ENCODE results near the gene STK39. TPM values are rescaled to one million over a fixed set of nuclear protein-coding genes. Genes with fewer than 3 reads are reported as not detected.

Gene STK39
- total RNA-seq, 4 donors from 2014 or later: 18.4 to 65.0 (median 27.1) TPM

- TF ChIP-seq CTCF (IDR thresholded peaks at IDR 0.05): no peak
- DNase-seq (ENCODE audit: low spot score) (no peak), ATAC-seq (ENCODE audit: low FRiP score) (no peak)
Observed at GRCh38 chr2:167953776-167954175, 293.6 kb downstream of the STK39 start.

DNA sequence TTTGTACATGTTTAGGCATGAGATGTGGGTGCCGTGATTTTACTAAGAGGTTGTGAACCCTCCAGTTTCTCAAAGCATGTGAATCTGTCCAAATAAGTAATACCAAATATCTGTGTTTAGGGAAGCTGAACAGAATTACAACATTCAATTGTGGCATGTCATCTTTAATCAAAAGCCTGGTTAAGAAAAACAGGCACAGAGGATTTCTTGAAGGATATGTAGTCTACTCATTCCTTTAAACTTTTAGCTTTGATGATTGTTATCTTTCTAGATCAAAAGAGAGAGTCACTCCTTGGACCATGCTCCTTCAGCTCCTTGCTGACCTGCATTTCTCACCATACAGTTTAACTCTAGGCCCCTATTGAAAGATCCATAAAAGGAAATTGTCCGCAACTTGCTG lies 296.8 kb downstream of the STK39 start:
- DNase-seq (ENCODE audit: low spot score) (no peak), ATAC-seq (ENCODE audit: low FRiP score) (no peak)
- no peak for TF ChIP-seq CTCF (IDR thresholded peaks at IDR 0.05)

- no peak for DNase-seq (ENCODE audit: low spot score)
- TF ChIP-seq CTCF (IDR thresholded peaks at IDR 0.05): no peak
- no peak for ATAC-seq (ENCODE audit: low FRiP score)
Observed at GRCh38 chr2:167946441-167946841, 301.0 kb downstream of the STK39 start.

GRCh38 chr2:167945660-167946368 lies 301.6 kb downstream of the STK39 start:
- ATAC-seq (ENCODE audit: low FRiP score) (no peak), DNase-seq (ENCODE audit: low spot score) (no peak)

GRCh38 chr2:167944825-167945659 lies 302.4 kb downstream of the STK39 start:
- ATAC-seq (ENCODE audit: low FRiP score): no peak
- no peak for TF ChIP-seq CTCF (IDR thresholded peaks at IDR 0.05)

More at GRCh38 chr2:167945660-167946368, 301.6 kb downstream of the STK39 start:
- TF ChIP-seq CTCF (IDR thresholded peaks at IDR 0.05): no peak

DNA sequence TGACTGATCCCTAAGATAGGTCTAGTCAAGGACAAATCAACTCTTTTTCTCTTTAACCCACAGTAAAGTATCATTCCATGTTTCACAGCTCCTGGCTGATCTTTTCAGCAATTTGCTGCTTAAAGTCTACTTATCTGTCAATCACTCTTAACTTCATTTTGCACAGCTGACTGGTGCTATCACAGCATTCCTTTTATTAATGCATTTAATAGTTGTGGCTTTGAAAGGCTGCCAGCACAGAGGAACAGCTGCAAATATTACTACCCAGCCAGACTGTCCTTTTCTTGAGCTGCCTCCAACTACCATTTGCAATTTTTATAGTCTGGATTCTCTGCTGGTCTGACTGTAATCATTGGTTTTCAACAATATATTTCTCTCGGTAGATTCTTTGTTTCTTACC lies 303.5 kb downstream of the STK39 start:
- ATAC-seq (ENCODE audit: low FRiP score): no peak
- no peak for TF ChIP-seq CTCF (IDR thresholded peaks at IDR 0.05)

More at GRCh38 chr2:167944825-167945659, 302.4 kb downstream of the STK39 start:
- no peak for DNase-seq (ENCODE audit: low spot score)

More for the DNA sequence above, 303.5 kb downstream of the STK39 start:
- DNase-seq (ENCODE audit: low spot score): no peak
